BLaER1 treated with 17β-estradiol and CSF1 and Interleukin-3, amounts not matched to agents 10 nM and 100 nM (cell line): ENCODE data around the gene PHEX.

Source experiments
- H3K27ac ChIP-seq, 11 experiments: shearing (Covaris generic); formaldehyde crosslinking; 2 replicates each; pipeline ENCODE4 v1.8.1; 2022
- H3K27me3 ChIP-seq, 11 experiments: shearing (Covaris generic); formaldehyde crosslinking; 2 replicates each; pipeline ENCODE4 v1.8.1; 2022
- H3K36me3 ChIP-seq, 11 experiments: shearing (Covaris generic); formaldehyde crosslinking; 2 replicates each; pipeline ENCODE4 v1.8.1; 2022
- H3K4me1 ChIP-seq, 10 experiments: shearing (Covaris generic); formaldehyde crosslinking; 2 replicates each; pipeline ENCODE4 v1.8.1; 2022
- H3K4me2 ChIP-seq, 11 experiments: shearing (Covaris generic); formaldehyde crosslinking; 2 replicates each; pipeline ENCODE4 v1.8.1; 2022
- H3K4me3 ChIP-seq, 10 experiments: shearing (Covaris generic); formaldehyde crosslinking; 2 replicates each; pipeline ENCODE4 v1.8.1; 2022
- H3K9ac ChIP-seq, 11 experiments: shearing (Covaris generic); formaldehyde crosslinking; 2 replicates each; pipeline ENCODE4 v1.8.1; 2022
- H3K9me3 ChIP-seq, 11 experiments: shearing (Covaris generic); formaldehyde crosslinking; replicated peaks in 1 of 11; 2 replicates each; pipeline ENCODE4 v1.8.1; 2022
- H4K20me1 ChIP-seq, 11 experiments: shearing (Covaris generic); formaldehyde crosslinking; 2 replicates each; pipeline ENCODE4 v1.8.1; 2022
- Cebpa-rat ChIP-seq, 11 experiments: shearing (Covaris generic); IDR thresholded peaks; 2 replicates each; pipeline ENCODE4 v1.8.1; 2022

Gene PHEX

GRCh38 chrX:22193851-22194659 lies 161.9 kb downstream of the PHEX start:
- Histone ChIP-seq H3K36me3 (no peaks in the 10 kb centered on the region), H3K27me3 (no peaks in the 10 kb centered on the region), H3K27ac (no peak overlapping the region), H3K4me1 (peaks cover 0 to 8% (median 4%) of the 10 kb centered on the region in 10 experiments; a peak in 5 of 20 replicates), H3K4me2 (peak overlapping the region in 2 of 11 experiments; percentile 1 to 21; a peak in 1 of 22 replicates), H3K9me3 (peaks cover 8 to 14% (median 9%) of the 10 kb centered on the region in 11 experiments; a peak in 15 of 22 replicates), H3K4me3 (no peak overlapping the region), H4K20me1 (no peaks in the 10 kb centered on the region), H3K9ac (no peak overlapping the region)
- no peak for TF ChIP-seq Cebpa-rat (IDR thresholded peaks at IDR 0.05)

- peaks cover 0 to 8% (median 4%) of the 10 kb centered on the region in 10 experiments; a peak in 5 of 20 replicates for H3K4me1 ChIP-seq
- H3K4me3 ChIP-seq, result no peak overlapping the region
- H3K9ac ChIP-seq, result no peak overlapping the region
- TF ChIP-seq Cebpa-rat (IDR thresholded peaks at IDR 0.05), result no peak
- no peak overlapping the region for H3K27ac ChIP-seq
- H3K36me3 ChIP-seq, result no peaks in the 10 kb centered on the region
- peak overlapping the region in 1 of 11 experiments; percentile 21; a peak in 1 of 22 replicates for H3K4me2 ChIP-seq
- no peaks in the 10 kb centered on the region for H4K20me1 ChIP-seq
- H3K9me3 ChIP-seq, result peaks cover 10 to 19% (median 14%) of the 10 kb centered on the region in 11 experiments; a peak in 15 of 22 replicates
- no peaks in the 10 kb centered on the region for H3K27me3 ChIP-seq
Observed at GRCh38 chrX:22194660-22194945, 162.5 kb downstream of the PHEX start.

- Histone ChIP-seq H3K36me3 (no peaks in the 10 kb centered on the region), H3K27me3 (no peaks in the 10 kb centered on the region), H3K4me1 (peaks cover 0 to 8% (median 4%) of the 10 kb centered on the region in 10 experiments; a peak in 5 of 20 replicates), H3K4me3 (no peak overlapping the region), H3K4me2 (no peak overlapping the region), H3K27ac (no peak overlapping the region), H4K20me1 (no peaks in the 10 kb centered on the region), H3K9ac (no peak overlapping the region), H3K9me3 (peaks cover 10 to 24% (median 14%) of the 10 kb centered on the region in 11 experiments; a peak in 16 of 22 replicates)
- TF ChIP-seq Cebpa-rat (IDR thresholded peaks at IDR 0.05), result no peak
Observed at GRCh38 chrX:22196149-22196548, 164.0 kb downstream of the PHEX start.

GRCh38 chrX:22202251-22202650 lies 170.1 kb downstream of the PHEX start:
- H3K27ac ChIP-seq, result no peak overlapping the region
- no peaks in the 10 kb centered on the region for H3K27me3 ChIP-seq
- no peak overlapping the region for H3K4me2 ChIP-seq
- no peak overlapping the region for H3K4me3 ChIP-seq
- no peaks in the 10 kb centered on the region for H3K36me3 ChIP-seq
- TF ChIP-seq Cebpa-rat (IDR thresholded peaks at IDR 0.05), result no peak
- no peak overlapping the region for H3K9ac ChIP-seq
- peaks cover 10 to 24% (median 14%) of the 10 kb centered on the region in 11 experiments; a peak in 16 of 22 replicates for H3K9me3 ChIP-seq
- no peaks in the 10 kb centered on the region for H4K20me1 ChIP-seq
- H3K4me1 ChIP-seq, result no peaks in the 10 kb centered on the region

GRCh38 chrX:22203186-22203585 lies 171.1 kb downstream of the PHEX start:
- H4K20me1 ChIP-seq, result no peaks in the 10 kb centered on the region
- no peaks in the 10 kb centered on the region for H3K36me3 ChIP-seq
- H3K27me3 ChIP-seq, result no peaks in the 10 kb centered on the region
- H3K4me1 ChIP-seq, result no peaks in the 10 kb centered on the region
- H3K9ac ChIP-seq, result no peak overlapping the region
- no peak overlapping the region for H3K4me3 ChIP-seq
- H3K9me3 ChIP-seq, result peaks cover 9 to 20% (median 14%) of the 10 kb centered on the region in 11 experiments; a peak in 16 of 22 replicates
- no peak overlapping the region for H3K27ac ChIP-seq
- no peak for TF ChIP-seq Cebpa-rat (IDR thresholded peaks at IDR 0.05)
- H3K4me2 ChIP-seq, result no peak overlapping the region

- TF ChIP-seq Cebpa-rat (IDR thresholded peaks at IDR 0.05), result no peak
- H3K36me3 ChIP-seq, result no peaks in the 10 kb centered on the region
- no peak overlapping the region for H3K9ac ChIP-seq
- no peaks in the 10 kb centered on the region for H3K4me1 ChIP-seq
- H3K4me2 ChIP-seq, result no peak overlapping the region
- no peak overlapping the region for H3K4me3 ChIP-seq
- no peak overlapping the region for H3K27ac ChIP-seq
- H3K27me3 ChIP-seq, result no peaks in the 10 kb centered on the region
- peaks cover 3 to 11% (median 7%) of the 10 kb centered on the region in 11 experiments; a peak in 15 of 22 replicates for H3K9me3 ChIP-seq
- no peaks in the 10 kb centered on the region for H4K20me1 ChIP-seq
Observed at GRCh38 chrX:22206781-22207180, 174.7 kb downstream of the PHEX start.

- H3K27me3 ChIP-seq, result no peaks in the 10 kb centered on the region
Observed at GRCh38 chrX:22220941-22221340, 188.8 kb downstream of the PHEX start.

GRCh38 chrX:22234380-22234779 lies 202.3 kb downstream of the PHEX start:
- Histone ChIP-seq H3K4me1 (no peaks in the 10 kb centered on the region), H3K9me3 (peaks cover 17 to 40% (median 30%) of the 10 kb centered on the region in 11 experiments; a peak in 18 of 22 replicates), H3K4me3 (no peak overlapping the region), H3K4me2 (no peak overlapping the region), H3K27ac (no peak overlapping the region), H3K36me3 (peaks cover 0 to 14% (median 0%) of the 10 kb centered on the region in 11 experiments; a peak in 2 of 22 replicates), H3K27me3 (no peaks in the 10 kb centered on the region), H3K9ac (no peak overlapping the region), H4K20me1 (no peaks in the 10 kb centered on the region)
- TF ChIP-seq Cebpa-rat (IDR thresholded peaks at IDR 0.05), result no peak

More at GRCh38 chrX:22220941-22221340, 188.8 kb downstream of the PHEX start:
- Histone ChIP-seq H3K4me3 (no peak overlapping the region), H3K36me3 (no peaks in the 10 kb centered on the region), H3K9ac (no peak overlapping the region), H3K9me3 (no peaks in the 10 kb centered on the region), H3K4me1 (no peaks in the 10 kb centered on the region), H3K27ac (no peak overlapping the region), H4K20me1 (no peaks in the 10 kb centered on the region), H3K4me2 (no peak overlapping the region)
- TF ChIP-seq Cebpa-rat (IDR thresholded peaks at IDR 0.05), result no peak

GRCh38 chrX:22237479-22237878 lies 205.4 kb downstream of the PHEX start:
- no peaks in the 10 kb centered on the region for H4K20me1 ChIP-seq
- H3K27me3 ChIP-seq, result no peaks in the 10 kb centered on the region
- H3K27ac ChIP-seq, result no peak overlapping the region
- H3K4me2 ChIP-seq, result no peak overlapping the region
- H3K4me3 ChIP-seq, result no peak overlapping the region
- peaks cover 17 to 43% (median 30%) of the 10 kb centered on the region in 11 experiments; a peak in 18 of 22 replicates for H3K9me3 ChIP-seq
- H3K4me1 ChIP-seq, result no peaks in the 10 kb centered on the region
- peaks cover 0 to 14% (median 0%) of the 10 kb centered on the region in 11 experiments; a peak in 2 of 22 replicates for H3K36me3 ChIP-seq
- no peak overlapping the region for H3K9ac ChIP-seq
- no peak for TF ChIP-seq Cebpa-rat (IDR thresholded peaks at IDR 0.05)
